ENCODE data around the gene PAX5.

PAX5 gene

GRCh38 chr9:36906492-36906891 lies 127.6 kb downstream of the PAX5 start:
- DNase-seq: no peak
- H3F3A ChIP-seq (ENCODE audit: insufficient read depth, low read length): no peaks in the 10 kb centered on the region
- H3K4me3 ChIP-seq (ENCODE audit: low read length): no peak overlapping the region
- H2AFZ ChIP-seq (ENCODE audit: low read length): no peak overlapping the region
- no peaks in the 10 kb centered on the region for H3K4me1 ChIP-seq (ENCODE audit: low read length)
- H3K9me3 ChIP-seq (replicated peaks; ENCODE audit: insufficient read depth, low read length): no peaks in the 10 kb centered on the region
- H3K79me2 ChIP-seq (ENCODE audit: low read length): no peaks in the 10 kb centered on the region
- no peak overlapping the region for H3K9ac ChIP-seq (ENCODE audit: low read length)
- no peak overlapping the region for H3K4me2 ChIP-seq (ENCODE audit: low read depth, low read length)
- H3K9me2 ChIP-seq (replicated peaks; ENCODE audit: insufficient read depth, low read length): no peaks in the 10 kb centered on the region
- no peaks in the 10 kb centered on the region for H4K20me1 ChIP-seq (ENCODE audit: insufficient read depth, low read length)
- H3K36me3 ChIP-seq (replicated peaks; ENCODE audit: insufficient read depth, low read length): no peaks in the 10 kb centered on the region
- TF ChIP-seq EZH2phosphoT487 (IDR thresholded peaks at IDR 0.05; ENCODE audit: low read length) (no peak), EZH2 (optimal IDR thresholded peaks at IDR 0.05; ENCODE audit: low read depth, low read length) (no peak), CTCF (IDR thresholded peaks at IDR 0.05; ENCODE audit: low read length) (no peak)
- H3K27me3 ChIP-seq (replicated peaks; ENCODE audit: insufficient read depth, low read length): no peaks in the 10 kb centered on the region
- H3K27ac ChIP-seq (ENCODE audit: low read length): no peak overlapping the region

- Histone ChIP-seq H3K4me1 (ENCODE audit: low read length) (no peaks in the 10 kb centered on the region), H3F3A (ENCODE audit: insufficient read depth, low read length) (no peaks in the 10 kb centered on the region), H3K36me3 (replicated peaks; ENCODE audit: insufficient read depth, low read length) (no peaks in the 10 kb centered on the region), H3K9ac (ENCODE audit: low read length) (no peak overlapping the region), H3K9me3 (replicated peaks; ENCODE audit: insufficient read depth, low read length) (no peaks in the 10 kb centered on the region), H3K4me2 (ENCODE audit: low read depth, low read length) (no peak overlapping the region), H3K79me2 (ENCODE audit: low read length) (no peaks in the 10 kb centered on the region), H4K20me1 (ENCODE audit: insufficient read depth, low read length) (no peaks in the 10 kb centered on the region), H3K9me2 (replicated peaks; ENCODE audit: insufficient read depth, low read length) (no peaks in the 10 kb centered on the region), H3K27me3 (replicated peaks; ENCODE audit: insufficient read depth, low read length) (no peaks in the 10 kb centered on the region), H3K27ac (ENCODE audit: low read length) (no peak overlapping the region), H2AFZ (ENCODE audit: low read length) (no peak overlapping the region), H3K4me3 (ENCODE audit: low read length) (no peak overlapping the region)
- TF ChIP-seq EZH2 (optimal IDR thresholded peaks at IDR 0.05; ENCODE audit: low read depth, low read length) (no peak), CTCF (IDR thresholded peaks at IDR 0.05; ENCODE audit: low read length) (no peak), EZH2phosphoT487 (IDR thresholded peaks at IDR 0.05; ENCODE audit: low read length) (no peak)
- no peak for DNase-seq
These were observed 128.7 kb downstream of the PAX5 start for GRCh38 chr9:36905101-36906066.

- Histone ChIP-seq H3K27me3 (replicated peaks; ENCODE audit: insufficient read depth, low read length) (no peaks in the 10 kb centered on the region), H3K4me2 (ENCODE audit: low read depth, low read length) (no peak overlapping the region), H2AFZ (ENCODE audit: low read length) (no peak overlapping the region), H3K9me2 (replicated peaks; ENCODE audit: insufficient read depth, low read length) (no peaks in the 10 kb centered on the region), H3F3A (ENCODE audit: insufficient read depth, low read length) (no peaks in the 10 kb centered on the region), H3K9me3 (replicated peaks; ENCODE audit: insufficient read depth, low read length) (no peaks in the 10 kb centered on the region), H3K9ac (ENCODE audit: low read length) (no peak overlapping the region), H3K36me3 (replicated peaks; ENCODE audit: insufficient read depth, low read length) (no peaks in the 10 kb centered on the region), H3K79me2 (ENCODE audit: low read length) (no peaks in the 10 kb centered on the region), H3K4me3 (ENCODE audit: low read length) (no peak overlapping the region), H3K4me1 (ENCODE audit: low read length) (no peaks in the 10 kb centered on the region), H4K20me1 (ENCODE audit: insufficient read depth, low read length) (no peaks in the 10 kb centered on the region), H3K27ac (ENCODE audit: low read length) (no peak overlapping the region)
- no peak for DNase-seq
- no peak for TF ChIP-seq EZH2phosphoT487 (IDR thresholded peaks at IDR 0.05; ENCODE audit: low read length)
- no peak for TF ChIP-seq EZH2 (optimal IDR thresholded peaks at IDR 0.05; ENCODE audit: low read depth, low read length)
- no peak for TF ChIP-seq CTCF (IDR thresholded peaks at IDR 0.05; ENCODE audit: low read length)
These were observed 130.3 kb downstream of the PAX5 start for GRCh38 chr9:36903541-36904435.
